ENCODE measurements around the gene TAGAP.

- TF ChIP-seq POLR2A (IDR thresholded peaks at IDR 0.05), result no peak
- TF ChIP-seq CTCF (IDR thresholded peaks at IDR 0.05), result no peak
Observed at GRCh38 chr6:158988477-158988876, 56.3 kb downstream of the TAGAP start.
